ENCODE results near the gene GALK1.

Gene GALK1

GRCh38 chr17:75734674-75735294 lies 30.2 kb downstream of the GALK1 start:
- no peak for TF ChIP-seq CTCF (IDR thresholded peaks at IDR 0.05; ENCODE audit: insufficient read depth, missing control alignments)
- DNase-seq (ENCODE audit: insufficient read length, low spot score) (no peak), FAIRE-seq (no peak)

- DNase-seq (ENCODE audit: insufficient read length, low spot score): no peak
- FAIRE-seq: no peak
- TF ChIP-seq CTCF (IDR thresholded peaks at IDR 0.05; ENCODE audit: insufficient read depth, missing control alignments): no peak
Measured at GRCh38 chr17:75733471-75733870, 31.5 kb downstream of the GALK1 start.

GRCh38 chr17:75731716-75732498 lies 33.1 kb downstream of the GALK1 start:
- TF ChIP-seq CTCF (IDR thresholded peaks at IDR 0.05; ENCODE audit: insufficient read depth, missing control alignments): no peak
- no peak for DNase-seq (ENCODE audit: insufficient read length, low spot score)
- no peak for FAIRE-seq

GRCh38 chr17:75731086-75731715 lies 33.8 kb downstream of the GALK1 start:
- TF ChIP-seq CTCF (IDR thresholded peaks at IDR 0.05; ENCODE audit: insufficient read depth, missing control alignments): no peak
- DNase-seq (ENCODE audit: insufficient read length, low spot score) (no peak), FAIRE-seq (no peak)

- TF ChIP-seq CTCF (IDR thresholded peaks at IDR 0.05; ENCODE audit: insufficient read depth, missing control alignments): no peak
- DNase-seq (ENCODE audit: insufficient read length, low spot score) (no peak), FAIRE-seq (no peak)
Measured at GRCh38 chr17:75730065-75730464, 34.9 kb downstream of the GALK1 start.

GRCh38 chr17:75729351-75729750 lies 35.6 kb downstream of the GALK1 start:
- no peak for FAIRE-seq
- TF ChIP-seq CTCF (IDR thresholded peaks at IDR 0.05; ENCODE audit: insufficient read depth, missing control alignments): no peak
- DNase-seq (ENCODE audit: insufficient read length, low spot score): no peak

GRCh38 chr17:75727391-75727790 lies 37.6 kb downstream of the GALK1 start:
- no peak for TF ChIP-seq CTCF (IDR thresholded peaks at IDR 0.05; ENCODE audit: insufficient read depth, missing control alignments)
- DNase-seq (ENCODE audit: insufficient read length, low spot score) (no peak), FAIRE-seq (no peak)

Measured in D721Med (cell line).